ENCODE data around the gene ODF2.

DNA sequence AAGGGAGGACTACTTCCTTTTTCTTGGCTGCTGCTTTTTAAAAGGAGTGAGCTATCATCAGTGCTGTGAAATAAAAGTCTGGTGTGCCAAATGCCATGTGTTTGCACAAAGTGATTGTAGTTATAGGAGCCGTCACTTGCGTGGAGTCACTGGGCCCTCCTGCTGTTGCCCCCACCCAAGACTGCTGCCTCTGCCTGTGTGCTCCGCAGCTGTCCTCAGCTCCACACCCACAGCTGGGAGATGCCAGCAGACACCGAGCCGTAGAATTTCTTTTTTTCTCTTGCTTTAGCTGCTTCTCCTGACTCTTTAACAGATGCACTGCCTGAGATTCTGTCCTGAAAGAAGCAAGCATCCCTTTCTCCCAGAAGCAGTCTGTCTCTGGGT is 38.9 kb downstream of the ODF2 start:
- peak; percentile 9; the same call in 1 of the 2 replicates for TF ChIP-seq MYC (IDR thresholded peaks at IDR 0.05; ENCODE audit: low read depth, low read length)
- TF ChIP-seq, protein P1, sequence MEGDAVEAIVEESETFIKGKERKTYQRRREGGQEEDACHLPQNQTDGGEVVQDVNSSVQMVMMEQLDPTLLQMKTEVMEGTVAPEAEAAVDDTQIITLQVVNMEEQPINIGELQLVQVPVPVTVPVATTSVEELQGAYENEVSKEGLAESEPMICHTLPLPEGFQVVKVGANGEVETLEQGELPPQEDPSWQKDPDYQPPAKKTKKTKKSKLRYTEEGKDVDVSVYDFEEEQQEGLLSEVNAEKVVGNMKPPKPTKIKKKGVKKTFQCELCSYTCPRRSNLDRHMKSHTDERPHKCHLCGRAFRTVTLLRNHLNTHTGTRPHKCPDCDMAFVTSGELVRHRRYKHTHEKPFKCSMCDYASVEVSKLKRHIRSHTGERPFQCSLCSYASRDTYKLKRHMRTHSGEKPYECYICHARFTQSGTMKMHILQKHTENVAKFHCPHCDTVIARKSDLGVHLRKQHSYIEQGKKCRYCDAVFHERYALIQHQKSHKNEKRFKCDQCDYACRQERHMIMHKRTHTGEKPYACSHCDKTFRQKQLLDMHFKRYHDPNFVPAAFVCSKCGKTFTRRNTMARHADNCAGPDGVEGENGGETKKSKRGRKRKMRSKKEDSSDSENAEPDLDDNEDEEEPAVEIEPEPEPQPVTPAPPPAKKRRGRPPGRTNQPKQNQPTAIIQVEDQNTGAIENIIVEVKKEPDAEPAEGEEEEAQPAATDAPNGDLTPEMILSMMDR (IDR thresholded peaks at IDR 0.05; ENCODE audit: low read depth, low read length), result no peak
- TF ChIP-seq POLR2A (IDR thresholded peaks at IDR 0.05; ENCODE audit: extremely low read depth, insufficient read length), result no peak
- TF ChIP-seq, protein P2, sequence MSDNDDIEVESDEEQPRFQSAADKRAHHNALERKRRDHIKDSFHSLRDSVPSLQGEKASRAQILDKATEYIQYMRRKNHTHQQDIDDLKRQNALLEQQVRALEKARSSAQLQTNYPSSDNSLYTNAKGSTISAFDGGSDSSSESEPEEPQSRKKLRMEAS (IDR thresholded peaks at IDR 0.05; ENCODE audit: low read depth, low read length), result peak; percentile 34; the same call in 1 of the 2 replicates

All from NB4 (cell line).